Body of pancreas (tissue), 4 donors: ENCODE data around the gene MAFF. TPM values are rescaled to one million over a fixed set of nuclear protein-coding genes. Genes with fewer than 3 reads are reported as not detected.

Source experiments
- ATAC-seq: fragments of 150-250 bp; one replicate; pipeline ENCODE4 v1.9.1; 2016
- DNase-seq, 4 donors: peaks; one replicate each; pipeline ENCODE4 v3.0.0-alpha.2; 2019
- H3K27ac ChIP-seq, 4 donors: fragments of 200-600 bp; sonication (generic); 1 replicate in 3 of 4; 2 replicates in 1 of 4; pipeline versions ENCODE4 v1.5.1 to v1.6.1; 2016 to 2019; ENCODE audit warnings: mild to moderate bottlenecking in 1 of 4, mixed read lengths in 1 of 4, moderate library complexity in 1 of 4
- H3K27me3 ChIP-seq, 2 donors: fragments of 200-600 bp; sonication (generic); one replicate each; pipeline ENCODE4 v1.6.0; 2016; ENCODE audit warnings: mild to moderate bottlenecking in 1 of 2
- H3K36me3 ChIP-seq, 2 donors: fragments of 200-600 bp; sonication (generic); replicated peaks in 1 of 2; 2 replicates each; pipeline ENCODE4 v1.5.1; 2016; ENCODE audit warnings: low read depth in 2 of 2; ENCODE audit not compliant: insufficient read depth in 1 of 2
- H3K4me1 ChIP-seq: fragments of 200-600 bp; sonication (generic); one replicate; pipeline ENCODE4 v1.6.0; 2016
- H3K4me3 ChIP-seq, 2 donors: fragments of 200-600 bp; sonication (generic); 1 replicate in 1 of 2; 2 replicates in 1 of 2; pipeline ENCODE4 v1.5.1; 2016 to 2019
- H3K9me3 ChIP-seq, 3 donors: fragments of 200-600 bp; sonication (generic); 1 replicate in 2 of 3; 2 replicates in 1 of 3; pipeline ENCODE4 v1.5.1; 2016
- CTCF ChIP-seq, 7 experiments: fragments of 450-650 bp in 4 of 7; fragments of 200-600 bp in 3 of 7; sonication (generic) in 3 of 7; IDR thresholded peaks; one replicate each; pipeline ENCODE4 v1.5.1; 2016 to 2019; ENCODE audit warnings: antibody characterized with exemption in 7 of 7
- POLR2A ChIP-seq, 3 donors: fragments of 450-650 bp; IDR thresholded peaks; one replicate each; pipeline ENCODE4 v1.6.1; 2016; ENCODE audit warnings: antibody characterized with exemption in 3 of 3, mild to moderate bottlenecking in 2 of 3
- WGBS, 2 donors: methylation state at CpG; one replicate each; pipeline ENCODE4 v1.1.5; 2017; 5-methylcytosine and 5-hydroxymethylcytosine counted together
- intact Hi-C: fragments of 100-400 bp; cut with DNase I; formaldehyde crosslinking; loops from one replicate; pipeline ENCODE4 v1.15.1; 2023
- total RNA-seq, 2 donors: library from RNA; depleted of rRNA; stranded (reverse); fragments of >200 nt; gene quantifications; one replicate each; pipeline ENCODE4 v1.1.0, GENCODE V29; 2016

The MAFF gene
- total RNA-seq, 2 donors from 2014 or later = 16.9 to 35.6 TPM

GRCh38 chr22:38208551-38208968, 6.8 kb downstream of the MAFF start:
- Histone ChIP-seq H3K4me1 (peaks cover 6% of the 10 kb centered on the region), H3K4me3 (no peak overlapping the region), H3K9me3 (no peaks in the 10 kb centered on the region), H3K27me3 (no peaks in the 10 kb centered on the region), H3K36me3 (no peaks in the 10 kb centered on the region), H3K27ac (no peak overlapping the region)
- intact Hi-C loops = no loop called here
- no peak for ATAC-seq
- TF ChIP-seq POLR2A (IDR thresholded peaks at IDR 0.05) (no peak), CTCF (IDR thresholded peaks at IDR 0.05) (no peak)
- no peak for DNase-seq
- WGBS, 2 donors = 81 to 83% methylated on average over 3 to 5 of the region's 6 CpGs

- TF ChIP-seq CTCF (IDR thresholded peaks at IDR 0.05) = no peak
- no peak for TF ChIP-seq POLR2A (IDR thresholded peaks at IDR 0.05)
- Histone ChIP-seq H3K4me1 (peaks cover 14% of the 10 kb centered on the region), H3K9me3 (no peaks in the 10 kb centered on the region), H3K27ac (no peak overlapping the region), H3K36me3 (no peaks in the 10 kb centered on the region), H3K27me3 (no peaks in the 10 kb centered on the region), H3K4me3 (no peak overlapping the region)
- 93 to 94% methylated on average over 7 of the region's 7 CpGs for WGBS, 2 donors
- intact Hi-C loops = no loop called here
- DNase-seq (no peak), ATAC-seq (no peak)
Observed at GRCh38 chr22:38211556-38211955, 9.8 kb downstream of the MAFF start.

- DNase-seq (no peak), ATAC-seq (no peak)
- TF ChIP-seq POLR2A (IDR thresholded peaks at IDR 0.05) (no peak), CTCF (IDR thresholded peaks at IDR 0.05) (no peak)
- Histone ChIP-seq H3K27ac (no peak overlapping the region), H3K27me3 (no peaks in the 10 kb centered on the region), H3K4me3 (no peak overlapping the region), H3K4me1 (peaks cover 14% of the 10 kb centered on the region), H3K36me3 (no peaks in the 10 kb centered on the region), H3K9me3 (no peaks in the 10 kb centered on the region)
- WGBS, 2 donors = 58 to 64% methylated on average over 2 of the region's 2 CpGs
- intact Hi-C loops = no loop called here
Observed at GRCh38 chr22:38212442-38212841, 10.6 kb downstream of the MAFF start.

- TF ChIP-seq POLR2A (IDR thresholded peaks at IDR 0.05) (no peak), CTCF (IDR thresholded peaks at IDR 0.05) (no peak)
- WGBS, 2 donors = 85 to 88% methylated on average over 6 of the region's 6 CpGs
- Histone ChIP-seq H3K4me3 (no peak overlapping the region), H3K36me3 (no peaks in the 10 kb centered on the region), H3K27ac (peak overlapping the region in 1 of 4 donors; percentile 67), H3K9me3 (no peaks in the 10 kb centered on the region), H3K4me1 (peaks cover 18% of the 10 kb centered on the region), H3K27me3 (no peaks in the 10 kb centered on the region)
- intact Hi-C loops = no loop called here
- DNase-seq = no peak
- ATAC-seq = no peak
Observed at GRCh38 chr22:38213319-38213989, 11.7 kb downstream of the MAFF start.

GRCh38 chr22:38213990-38214301, 12.2 kb downstream of the MAFF start:
- ATAC-seq (no peak), DNase-seq (peak in 2 of 4 donors; percentile 28 to 38)
- no peaks in the 10 kb centered on the region for H3K36me3 ChIP-seq
- intact Hi-C loops = no loop called here
- H3K9me3 ChIP-seq = no peaks in the 10 kb centered on the region
- H3K27me3 ChIP-seq = no peaks in the 10 kb centered on the region
- no peak overlapping the region for H3K4me3 ChIP-seq
- peaks cover 23% of the 10 kb centered on the region for H3K4me1 ChIP-seq
- 40 to 55% methylated on average over 7 to 8 of the region's 8 CpGs for WGBS, 2 donors
- H3K27ac ChIP-seq = peak overlapping the region in 2 of 4 donors; percentile 10 to 67
- TF ChIP-seq POLR2A (IDR thresholded peaks at IDR 0.05) (no peak), CTCF (IDR thresholded peaks at IDR 0.05) (no peak)
